HepG2 (cell line): ENCODE measurements around the gene ORMDL3. TPM values are rescaled to one million over a fixed set of nuclear protein-coding genes. Genes with fewer than 3 reads are reported as not detected.
A peak's percentile ranks its signal among the peaks of the same experiment; 100 is the strongest.

Source experiments
- E2F2 ChIP-seq: sonication (generic); formaldehyde crosslinking; IDR thresholded peaks from 2 replicates; pipeline ENCODE4 v1.4.0; 2020; ENCODE audit warnings: missing genetic modification reagents, borderline replicate concordance
- ETV6 ChIP-seq: sonication (generic); formaldehyde crosslinking; conservative IDR thresholded peaks from 2 replicates; pipeline ENCODE4 v1.4.0; 2020; ENCODE audit warnings: missing genetic modification reagents
- FOXA1 ChIP-seq, 2 experiments: fragments of 450-650 bp in 1 of 2; sonication (generic) in 1 of 2; formaldehyde crosslinking in 1 of 2; IDR thresholded peaks; 2 replicates each; pipeline versions ENCODE4 v1.4.0 to v1.6.1; 2016 to 2020; ENCODE audit warnings: missing genetic modification reagents in 1 of 2
- FOXK1 ChIP-seq: sonication (generic); formaldehyde crosslinking; IDR thresholded peaks from 2 replicates; pipeline ENCODE4 v1.4.0; 2020; ENCODE audit warnings: low read depth, missing genetic modification reagents, borderline replicate concordance
- GABPA ChIP-seq, 2 experiments: IDR thresholded peaks; 2 replicates each; pipeline ENCODE4 v1.6.1; 2011 to 2016; ENCODE audit warnings: low read depth in 2 of 2, low read length in 1 of 2, missing biosample characterization in 1 of 2, missing genetic modification characterization in 1 of 2
- GMEB2 ChIP-seq: IDR thresholded peaks from 2 replicates; pipeline ENCODE4 v1.6.1; 2016; ENCODE audit warnings: missing biosample characterization, missing genetic modification reagents, low read depth
- HHEX ChIP-seq: IDR thresholded peaks from 2 replicates; pipeline ENCODE4 v1.6.1; 2016; ENCODE audit warnings: control low read depth
- KLF9 ChIP-seq: IDR thresholded peaks from 2 replicates; pipeline ENCODE4 v1.6.1; 2016; ENCODE audit warnings: low read depth
- NR2F2 ChIP-seq: IDR thresholded peaks from 2 replicates; pipeline ENCODE4 v1.6.1; 2012; ENCODE audit warnings: low read depth, inconsistent platforms, borderline replicate concordance
- PCBP2 ChIP-seq: fragments of 200-400 bp; formaldehyde crosslinking; optimal IDR thresholded peaks from 2 replicates; pipeline ENCODE3; 2018; ENCODE audit warnings: low read length, low read depth; ENCODE audit not compliant: poor library complexity, severe bottlenecking
- SIX4 ChIP-seq: sonication (generic); formaldehyde crosslinking; IDR thresholded peaks from 2 replicates; pipeline ENCODE4 v1.4.0; 2020; ENCODE audit warnings: missing genetic modification reagents
- SKIL ChIP-seq: sonication (generic); formaldehyde crosslinking; IDR thresholded peaks from 2 replicates; pipeline ENCODE4 v1.8.0; 2022; ENCODE audit warnings: missing genetic modification reagents, mild to moderate bottlenecking, moderate library complexity, borderline replicate concordance
- SP4 ChIP-seq: sonication (generic); formaldehyde crosslinking; IDR thresholded peaks from 2 replicates; pipeline ENCODE4 v1.8.1; 2023; ENCODE audit warnings: mild to moderate bottlenecking, missing genetic modification reagents
- STAG1 ChIP-seq: sonication (generic); formaldehyde crosslinking; IDR thresholded peaks from 2 replicates; pipeline ENCODE4 v1.4.0; 2020; ENCODE audit warnings: missing genetic modification reagents
- ZBTB46 ChIP-seq: sonication (generic); formaldehyde crosslinking; IDR thresholded peaks from 2 replicates; pipeline ENCODE4 v1.4.0; 2020; ENCODE audit warnings: mild to moderate bottlenecking, missing genetic modification reagents, borderline replicate concordance
- ZNF652 ChIP-seq: IDR thresholded peaks from 2 replicates; pipeline ENCODE4 v1.6.1; 2016; ENCODE audit warnings: low read depth, borderline replicate concordance
- ZNF792 ChIP-seq: IDR thresholded peaks from 2 replicates; pipeline ENCODE4 v1.6.1; 2016
- ZNF800 ChIP-seq: sonication (generic); formaldehyde crosslinking; IDR thresholded peaks from 2 replicates; pipeline ENCODE4 v1.4.0; 2020; ENCODE audit warnings: missing genetic modification reagents
- ZZZ3 ChIP-seq: sonication (generic); formaldehyde crosslinking; IDR thresholded peaks from 2 replicates; pipeline ENCODE4 v1.4.0; 2020; ENCODE audit warnings: missing genetic modification reagents, mild to moderate bottlenecking, borderline replicate concordance
- polyA plus RNA-seq, 8 experiments: library from polyadenylated mRNA; depleted of rRNA in 3 of 8; stranded (reverse) in 7 of 8; unstranded in 1 of 8; fragments of >200 nt; fragmentation: Illumina TruSeq in 4 of 8; extraction: Trizol in 4 of 8; gene quantifications; 2 replicates each; pipeline versions ENCODE4 v1.2.1 to v1.2.3, GENCODE V29; 2011 to 2016; ENCODE audit warnings: low read depth in 4 of 8, missing spikeins in 1 of 8, mixed read lengths in 1 of 8; ENCODE audit not compliant: insufficient read depth in 1 of 8
- total RNA-seq, 5 experiments: library from RNA; depleted of rRNA; stranded (reverse); fragments of >200 nt; fragmentation: Illumina TruSeq; extraction: Trizol; gene quantifications; 2 replicates each; pipeline ENCODE4 v1.2.3, GENCODE V29; 2016; ENCODE audit warnings: low read depth in 1 of 5

Gene ORMDL3
- total and polyA plus RNA-seq, 2 of the 13 experiments (the other 11 are each of a cell fraction or from before 2014, with no cell fraction given): 181 to 384 TPM

GRCh38 chr17:39926588-39927100, 757 bp downstream of the ORMDL3 start (continued):
- TF ChIP-seq HHEX (CRISPR knock-in tag) (no peak), SIX4 (CRISPR knock-in tag) (no peak), SKIL (CRISPR knock-in tag) (peak; percentile 84; the same call in 1 of the 2 replicates), GMEB2 (no peak), PCBP2 (no peak), GABPA (IDR thresholded peaks at IDR 0.05; ENCODE audit: low read depth, low read length) (no peak), GABPA (CRISPR knock-in tag; IDR thresholded peaks at IDR 0.05; ENCODE audit: low read depth) (peak; percentile 45), ZZZ3 (0 out of 2 replicates have a peak, but pooled peaks have one; percentile 22), STAG1 (no peak), ZNF652 (CRISPR knock-in tag) (peak; percentile 96), NR2F2 (peak; percentile 87), FOXK1 (CRISPR knock-in tag) (peak; percentile 30; the same call in 1 of the 2 replicates), ZBTB46 (no peak), ZNF792 (CRISPR knock-in tag) (no peak), KLF9 (CRISPR knock-in tag) (no peak), ETV6 (CRISPR knock-in tag) (no peak), ZNF800 (no peak), E2F2 (CRISPR knock-in tag) (no peak), FOXA1 (IDR thresholded peaks at IDR 0.05) (no peak), FOXA1 (CRISPR knock-in tag; IDR thresholded peaks at IDR 0.05) (no peak), SP4 (CRISPR knock-in tag) (peak; percentile 69)
